ENCODE measurements around the gene SPOUT1.
A peak's percentile ranks its signal among the peaks of the same experiment; 100 is the strongest.
"Not testable (repeated sequence)": the region's sequence is repeated elsewhere in the genome, so short reads cannot be mapped to it uniquely, and the experiment has no call there.

Gene SPOUT1

GRCh38 chr9:128781187-128782070, 48.2 kb downstream of the SPOUT1 start:
- Mint-ChIP-seq H3K27ac (peak overlapping the region; percentile 31), H3K4me3 (no peak overlapping the region), H3K9me3 (no peaks in the 10 kb centered on the region), H3K4me1 (ENCODE audit: low read depth) (peaks cover 22% of the 10 kb centered on the region), H3K36me3 (ENCODE audit: low read depth) (no peaks in the 10 kb centered on the region), H3K27me3 (no peaks in the 10 kb centered on the region)

GRCh38 chr9:128780093-128780492, 49.5 kb downstream of the SPOUT1 start:
- H3K27ac Mint-ChIP-seq; H3K9me3 Mint-ChIP-seq; H3K4me3 Mint-ChIP-seq; H3K27me3 Mint-ChIP-seq; H3K36me3 Mint-ChIP-seq (ENCODE audit: low read depth): not testable (repeated sequence)
- H3K4me1 Mint-ChIP-seq (ENCODE audit: low read depth), result peaks cover 19% of the 10 kb centered on the region

GRCh38 chr9:128774804-128775203, 54.8 kb downstream of the SPOUT1 start:
- Mint-ChIP-seq H3K9me3 (no peaks in the 10 kb centered on the region), H3K4me3 (no peak overlapping the region), H3K27me3 (no peaks in the 10 kb centered on the region), H3K36me3 (ENCODE audit: low read depth) (no peaks in the 10 kb centered on the region), H3K27ac (no peak overlapping the region), H3K4me1 (ENCODE audit: low read depth) (peaks cover 16% of the 10 kb centered on the region)

- Mint-ChIP-seq H3K4me1 (ENCODE audit: low read depth) (peaks cover 22% of the 10 kb centered on the region), H3K27ac (peak overlapping the region; percentile 71), H3K27me3 (no peaks in the 10 kb centered on the region), H3K4me3 (peak overlapping the region; percentile 94), H3K36me3 (ENCODE audit: low read depth) (no peaks in the 10 kb centered on the region), H3K9me3 (no peaks in the 10 kb centered on the region)
Measured at GRCh38 chr9:128773049-128773448, 56.5 kb downstream of the SPOUT1 start.

- H3K4me1 Mint-ChIP-seq (ENCODE audit: low read depth), result peaks cover 22% of the 10 kb centered on the region
- H3K9me3 Mint-ChIP-seq, result no peaks in the 10 kb centered on the region
- H3K27me3 Mint-ChIP-seq, result no peaks in the 10 kb centered on the region
- H3K4me3 Mint-ChIP-seq, result peak within 1 kb of the TSS; percentile 94
- H3K27ac Mint-ChIP-seq, result peak within 1 kb of the TSS; percentile 92
- peaks cover 4% of the 10 kb centered on the region for H3K36me3 Mint-ChIP-seq (ENCODE audit: low read depth)
Measured at GRCh38 chr9:128771745-128772519, 57.7 kb downstream of the SPOUT1 start, which contains the start of gene ZER1. TSS of gene ZER1 (minus strand) at chr9:128771927. CDS start at chr9:128755565, 16,362 bp downstream.

- H3K4me1 Mint-ChIP-seq (ENCODE audit: low read depth), result peaks cover 22% of the 10 kb centered on the region
- H3K27me3 Mint-ChIP-seq, result no peaks in the 10 kb centered on the region
- peak overlapping the region; percentile 92 for H3K27ac Mint-ChIP-seq
- H3K36me3 Mint-ChIP-seq (ENCODE audit: low read depth), result peaks cover 4% of the 10 kb centered on the region
- H3K4me3 Mint-ChIP-seq, result peak overlapping the region; percentile 94
- H3K9me3 Mint-ChIP-seq, result no peaks in the 10 kb centered on the region
Measured at GRCh38 chr9:128771094-128771721, 58.4 kb downstream of the SPOUT1 start.

GRCh38 chr9:128770286-128771030, 59.1 kb downstream of the SPOUT1 start:
- peak overlapping the region; percentile 92 for H3K27ac Mint-ChIP-seq
- H3K36me3 Mint-ChIP-seq (ENCODE audit: low read depth), result peaks cover 4% of the 10 kb centered on the region
- peaks cover 22% of the 10 kb centered on the region for H3K4me1 Mint-ChIP-seq (ENCODE audit: low read depth)
- peak overlapping the region; percentile 94 for H3K4me3 Mint-ChIP-seq
- no peaks in the 10 kb centered on the region for H3K27me3 Mint-ChIP-seq
- no peaks in the 10 kb centered on the region for H3K9me3 Mint-ChIP-seq

All from stimulated activated naive CD8-positive, alpha-beta T cell treated with anti-CD3 and anti-CD28 coated beads, Interleukin-15, Interleukin-2, amounts not matched to agents 100 ng/mL and 50 ng/mL, for 24 hours (primary cell).